Measurements from ENCODE around the gene CD80. TPM values are rescaled to one million over a fixed set of nuclear protein-coding genes. Genes with fewer than 3 reads are reported as not detected.

CD80 gene
- total RNA-seq, 4 donors from 2014 or later: 0.65 to 4.4 (median 2.0) TPM

GRCh38 chr3:119560160-119560559 lies 746 bp upstream of the CD80 start:
- TF ChIP-seq, protein P1, sequence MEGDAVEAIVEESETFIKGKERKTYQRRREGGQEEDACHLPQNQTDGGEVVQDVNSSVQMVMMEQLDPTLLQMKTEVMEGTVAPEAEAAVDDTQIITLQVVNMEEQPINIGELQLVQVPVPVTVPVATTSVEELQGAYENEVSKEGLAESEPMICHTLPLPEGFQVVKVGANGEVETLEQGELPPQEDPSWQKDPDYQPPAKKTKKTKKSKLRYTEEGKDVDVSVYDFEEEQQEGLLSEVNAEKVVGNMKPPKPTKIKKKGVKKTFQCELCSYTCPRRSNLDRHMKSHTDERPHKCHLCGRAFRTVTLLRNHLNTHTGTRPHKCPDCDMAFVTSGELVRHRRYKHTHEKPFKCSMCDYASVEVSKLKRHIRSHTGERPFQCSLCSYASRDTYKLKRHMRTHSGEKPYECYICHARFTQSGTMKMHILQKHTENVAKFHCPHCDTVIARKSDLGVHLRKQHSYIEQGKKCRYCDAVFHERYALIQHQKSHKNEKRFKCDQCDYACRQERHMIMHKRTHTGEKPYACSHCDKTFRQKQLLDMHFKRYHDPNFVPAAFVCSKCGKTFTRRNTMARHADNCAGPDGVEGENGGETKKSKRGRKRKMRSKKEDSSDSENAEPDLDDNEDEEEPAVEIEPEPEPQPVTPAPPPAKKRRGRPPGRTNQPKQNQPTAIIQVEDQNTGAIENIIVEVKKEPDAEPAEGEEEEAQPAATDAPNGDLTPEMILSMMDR (IDR thresholded peaks at IDR 0.05; ENCODE audit: low read depth): no peak

DNA sequence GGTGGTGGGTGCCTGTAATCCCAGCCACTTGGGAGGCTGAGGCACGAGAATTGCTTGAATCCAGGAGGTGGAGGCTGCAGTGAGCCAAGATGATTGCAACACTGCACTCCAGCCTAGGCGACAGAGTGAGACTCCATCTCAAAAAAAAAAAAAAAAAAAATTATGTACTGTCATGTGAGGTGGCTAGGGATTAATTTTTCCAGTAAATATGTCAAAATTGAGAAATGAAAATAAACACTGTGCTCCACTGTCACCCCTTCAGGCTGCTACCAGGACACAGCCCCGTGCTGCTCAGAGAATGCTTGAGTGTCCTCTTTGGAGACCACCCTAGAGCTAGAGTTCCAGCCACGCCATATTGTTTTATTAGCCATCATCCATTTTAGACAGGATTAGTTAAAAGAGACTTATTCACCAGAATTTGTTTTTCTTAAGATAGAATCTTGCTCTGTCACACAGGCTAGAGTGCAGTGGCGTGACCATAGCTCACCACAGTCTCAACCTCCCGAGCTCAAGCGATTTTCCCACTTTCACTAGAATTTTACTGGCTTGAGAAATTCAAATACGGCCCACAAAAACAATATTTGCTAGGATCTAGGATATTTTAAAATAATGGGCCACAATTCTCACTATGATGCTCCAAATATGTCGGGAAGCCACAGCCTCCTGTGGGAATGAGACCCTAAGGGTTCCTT lies 642 bp downstream of the CD80 start:
- TF ChIP-seq, protein P1 (IDR thresholded peaks at IDR 0.05; ENCODE audit: low read depth): no peak

DNA sequence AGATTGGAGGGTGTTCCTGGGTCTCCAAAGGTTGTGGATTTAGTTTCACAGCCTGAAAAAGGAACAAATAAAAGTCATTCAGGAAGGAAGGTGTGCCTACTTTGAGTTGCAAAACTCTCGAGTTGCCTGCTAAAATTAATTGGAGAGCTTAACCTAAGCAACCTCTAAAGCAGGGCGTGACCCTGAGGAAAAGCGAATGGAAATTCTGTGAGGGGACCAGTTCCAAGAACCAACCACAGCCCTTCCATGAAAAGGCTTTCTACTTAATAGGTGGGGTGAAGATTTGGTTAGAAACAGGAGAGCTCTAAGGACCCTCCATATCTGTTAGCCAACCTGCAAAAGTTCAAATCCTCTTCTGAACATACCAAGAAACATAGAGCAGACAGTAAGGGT lies 1.5 kb downstream of the CD80 start:
- TF ChIP-seq, protein P1 (IDR thresholded peaks at IDR 0.05; ENCODE audit: low read depth): no peak

DNA sequence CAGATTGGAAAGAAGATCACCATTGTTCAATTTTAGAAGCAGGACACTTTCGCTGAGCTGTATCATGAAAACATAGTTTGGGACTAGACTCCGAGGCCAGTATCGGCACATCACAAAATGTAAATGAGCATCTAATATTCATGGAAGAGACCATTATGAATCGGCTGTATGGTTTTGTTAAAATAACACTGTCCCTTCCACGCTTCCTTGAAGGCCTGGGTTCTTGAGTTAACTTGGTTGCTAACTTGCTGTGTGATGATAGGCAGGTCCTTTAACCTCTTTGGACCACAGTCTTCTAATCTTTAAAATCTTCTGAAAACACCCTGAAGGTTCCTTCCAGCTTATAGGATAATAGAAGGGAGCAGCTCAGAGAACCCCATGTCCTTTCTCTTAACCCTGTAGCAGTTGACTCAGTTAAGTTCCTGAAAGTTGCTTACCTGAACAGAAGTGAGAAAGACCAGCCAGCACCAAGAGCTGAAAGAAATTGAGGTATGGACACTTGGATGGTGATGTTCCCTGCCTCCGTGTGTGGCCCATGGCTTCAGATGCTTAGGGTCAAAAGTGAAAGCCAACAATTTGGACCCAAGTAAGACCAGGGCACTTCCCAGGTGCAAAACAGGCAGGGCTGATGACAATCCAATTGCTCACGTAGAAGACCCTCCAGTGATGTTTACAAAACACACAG lies 2.1 kb downstream of the CD80 start:
- TF ChIP-seq, protein P1 (IDR thresholded peaks at IDR 0.05; ENCODE audit: low read depth): no peak

DNA sequence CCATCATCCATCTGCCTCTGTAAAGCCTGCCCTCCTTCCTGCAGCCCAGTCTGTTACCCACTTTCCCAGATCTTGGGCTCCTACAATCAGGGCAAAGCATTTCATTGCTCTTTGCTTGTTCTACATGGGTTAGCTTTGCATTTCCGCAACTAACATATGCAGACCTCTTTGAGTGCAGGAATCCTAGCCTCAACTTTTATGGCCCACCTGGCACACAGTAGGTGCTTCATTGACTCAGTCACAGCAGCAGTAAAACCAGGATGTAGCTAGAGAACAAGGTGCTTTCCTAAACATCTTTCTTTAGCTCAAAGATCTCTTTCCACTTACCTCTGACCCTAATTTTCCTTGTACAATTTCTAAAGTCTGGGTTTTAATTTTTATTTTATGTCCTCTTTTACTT lies 3.5 kb downstream of the CD80 start:
- TF ChIP-seq, protein P1 (IDR thresholded peaks at IDR 0.05; ENCODE audit: low read depth): no peak

- TF ChIP-seq, protein P1 (IDR thresholded peaks at IDR 0.05; ENCODE audit: low read depth): no peak
Observed at GRCh38 chr3:119555309-119555735, 4.1 kb downstream of the CD80 start.

DNA sequence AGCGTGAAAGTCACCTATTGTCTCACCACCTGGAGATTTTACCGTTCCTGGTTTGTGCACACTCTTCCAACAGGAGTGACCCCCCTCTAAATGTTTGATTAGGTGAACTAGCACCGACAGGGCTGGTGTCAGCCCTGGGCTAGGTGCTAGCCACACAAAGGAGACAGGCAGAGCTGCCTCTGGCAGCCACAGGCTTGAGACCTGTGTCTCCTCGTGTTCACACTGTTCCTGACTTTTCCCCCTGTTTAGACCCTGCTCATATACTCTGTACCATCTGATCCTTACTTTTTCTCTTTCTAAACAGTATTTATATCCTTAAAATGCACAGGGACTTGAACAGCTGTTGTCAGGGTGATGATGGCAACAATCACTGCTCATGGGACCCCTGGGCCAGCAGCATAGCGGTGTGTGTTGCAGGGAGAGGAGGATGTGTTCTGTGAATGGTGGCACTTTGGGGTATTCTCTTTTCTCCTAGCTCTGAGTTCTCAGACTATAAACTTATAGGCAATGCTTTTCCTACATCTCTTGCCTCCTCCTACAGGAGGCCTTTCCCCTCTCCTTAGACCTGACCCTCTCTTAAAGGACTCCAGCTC lies 5.5 kb downstream of the CD80 start:
- TF ChIP-seq, protein P1 (IDR thresholded peaks at IDR 0.05; ENCODE audit: low read depth): no peak
